GM12864 (cell line): ENCODE data around the gene ITGB1.
"Not testable (repeated sequence)": the region's sequence is repeated elsewhere in the genome, so short reads cannot be mapped to it uniquely, and the experiment has no call there.

ENCODE experiments used
- DNase-seq: peaks from one replicate; pipeline ENCODE4 v3.0.0-alpha.2; 2011; ENCODE audit warnings: low read depth
- H3K4me3 ChIP-seq: 2 replicates; pipeline ENCODE4 v1.5.1; 2011; ENCODE audit warnings: mild to moderate bottlenecking, low read depth, low read length, control low read depth
- TF ChIP-seq, protein P1 (sequence below): IDR thresholded peaks from 2 replicates; pipeline ENCODE4 v1.5.1; 2011; ENCODE audit warnings: low read depth, mild to moderate bottlenecking, moderate library complexity, low read length, control low read depth, inconsistent platforms; ENCODE audit errors: missing control alignments

The ITGB1 gene

DNA sequence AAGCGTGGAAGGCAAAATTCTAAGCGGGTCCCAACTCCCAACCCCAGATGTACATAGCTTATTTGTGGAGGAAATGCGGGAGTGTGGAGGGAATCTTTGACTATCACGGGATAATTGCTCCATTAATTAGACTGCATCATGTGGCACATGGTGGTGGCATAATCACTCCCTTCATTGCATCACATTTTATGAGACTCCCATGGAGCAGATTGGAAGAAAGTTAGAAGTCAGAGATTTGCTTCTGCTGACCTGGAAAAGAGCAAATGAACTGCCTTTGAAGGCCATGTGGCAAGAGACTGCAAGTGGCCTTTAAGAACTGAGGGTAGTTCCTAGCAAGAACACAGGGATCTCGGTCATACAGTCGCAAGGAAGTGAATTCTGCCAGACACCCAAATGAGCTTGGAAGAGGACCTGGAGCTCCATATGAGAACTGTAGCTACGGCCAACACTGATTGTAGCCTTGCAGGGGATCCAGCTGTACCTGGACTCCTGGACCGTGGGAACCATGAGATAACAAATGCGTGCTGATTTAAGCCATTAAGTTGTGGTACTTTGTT lies 37.1 kb upstream of the ITGB1 start:
- no peak for DNase-seq
- no peak overlapping the region for H3K4me3 ChIP-seq
- TF ChIP-seq, protein P1, sequence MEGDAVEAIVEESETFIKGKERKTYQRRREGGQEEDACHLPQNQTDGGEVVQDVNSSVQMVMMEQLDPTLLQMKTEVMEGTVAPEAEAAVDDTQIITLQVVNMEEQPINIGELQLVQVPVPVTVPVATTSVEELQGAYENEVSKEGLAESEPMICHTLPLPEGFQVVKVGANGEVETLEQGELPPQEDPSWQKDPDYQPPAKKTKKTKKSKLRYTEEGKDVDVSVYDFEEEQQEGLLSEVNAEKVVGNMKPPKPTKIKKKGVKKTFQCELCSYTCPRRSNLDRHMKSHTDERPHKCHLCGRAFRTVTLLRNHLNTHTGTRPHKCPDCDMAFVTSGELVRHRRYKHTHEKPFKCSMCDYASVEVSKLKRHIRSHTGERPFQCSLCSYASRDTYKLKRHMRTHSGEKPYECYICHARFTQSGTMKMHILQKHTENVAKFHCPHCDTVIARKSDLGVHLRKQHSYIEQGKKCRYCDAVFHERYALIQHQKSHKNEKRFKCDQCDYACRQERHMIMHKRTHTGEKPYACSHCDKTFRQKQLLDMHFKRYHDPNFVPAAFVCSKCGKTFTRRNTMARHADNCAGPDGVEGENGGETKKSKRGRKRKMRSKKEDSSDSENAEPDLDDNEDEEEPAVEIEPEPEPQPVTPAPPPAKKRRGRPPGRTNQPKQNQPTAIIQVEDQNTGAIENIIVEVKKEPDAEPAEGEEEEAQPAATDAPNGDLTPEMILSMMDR: no peak

DNA sequence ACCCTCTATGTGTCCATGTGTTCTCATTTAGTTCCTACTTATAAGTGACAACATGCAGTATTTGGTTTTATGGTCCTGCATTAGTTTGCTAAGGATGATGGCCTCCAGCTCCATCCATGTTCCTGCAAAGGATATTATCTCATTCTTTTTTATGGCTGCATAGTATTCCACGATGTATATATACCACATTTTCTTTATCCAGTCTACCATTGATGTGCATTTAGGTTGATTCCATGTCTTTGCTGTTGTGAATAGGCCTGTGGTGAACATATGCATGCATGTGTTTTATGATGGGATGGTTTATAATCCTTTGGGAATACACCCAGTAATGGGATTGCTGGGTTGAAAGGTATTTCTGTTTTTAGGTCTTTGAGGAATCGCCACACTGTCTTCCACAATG lies 36.6 kb upstream of the ITGB1 start:
- H3K4me3 ChIP-seq, DNase-seq: not testable (repeated sequence)

DNA sequence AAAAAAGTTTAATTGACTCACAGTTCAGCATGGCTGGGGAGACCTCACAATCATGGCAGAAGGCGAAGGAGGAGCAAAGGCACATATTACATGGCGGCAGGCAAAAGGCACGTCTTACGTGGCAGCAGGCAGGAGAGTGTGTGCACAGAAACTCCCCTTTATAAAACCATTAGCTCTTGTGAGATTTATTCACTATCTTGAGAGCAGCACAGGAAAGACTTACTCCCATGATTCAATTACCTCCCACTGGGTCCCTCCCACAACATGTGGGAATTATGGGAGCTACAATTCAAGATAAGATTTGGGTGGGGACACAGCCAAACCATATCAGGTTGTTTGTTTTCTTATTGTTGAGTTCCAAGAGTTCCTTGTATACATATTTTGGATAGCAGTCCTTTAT lies 34.3 kb upstream of the ITGB1 start:
- not testable (repeated sequence) for DNase-seq, H3K4me3 ChIP-seq

- DNase-seq: no peak
- H3K4me3 ChIP-seq: no peak overlapping the region
- TF ChIP-seq, protein P1: no peak
Measured at GRCh38 chr10:32990811-32991210, 32.8 kb upstream of the ITGB1 start.

DNA sequence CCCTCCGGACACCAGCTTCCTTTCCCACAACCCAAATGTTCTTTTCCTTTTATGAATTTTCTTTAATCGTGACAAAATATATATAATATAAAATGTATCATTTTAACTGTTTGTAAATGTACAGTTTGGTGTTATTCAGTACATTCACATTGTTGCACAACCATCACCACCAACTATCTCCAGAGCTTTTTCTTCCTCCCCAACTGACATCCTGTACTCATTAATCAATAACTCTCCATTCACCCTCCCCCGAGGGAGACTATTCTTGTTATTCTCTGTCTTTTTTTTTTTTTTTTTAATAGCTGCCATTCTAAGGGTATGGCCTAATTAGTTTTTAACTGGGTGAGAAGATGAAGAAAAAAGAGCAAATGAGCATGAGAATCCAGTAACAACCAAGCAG lies 30.6 kb upstream of the ITGB1 start:
- no peak for DNase-seq
- no peak overlapping the region for H3K4me3 ChIP-seq
- TF ChIP-seq, protein P1: no peak

- no peak for DNase-seq
- TF ChIP-seq, protein P1: no peak
- no peak overlapping the region for H3K4me3 ChIP-seq
Measured at GRCh38 chr10:32987172-32987571, 29.1 kb upstream of the ITGB1 start.

DNA sequence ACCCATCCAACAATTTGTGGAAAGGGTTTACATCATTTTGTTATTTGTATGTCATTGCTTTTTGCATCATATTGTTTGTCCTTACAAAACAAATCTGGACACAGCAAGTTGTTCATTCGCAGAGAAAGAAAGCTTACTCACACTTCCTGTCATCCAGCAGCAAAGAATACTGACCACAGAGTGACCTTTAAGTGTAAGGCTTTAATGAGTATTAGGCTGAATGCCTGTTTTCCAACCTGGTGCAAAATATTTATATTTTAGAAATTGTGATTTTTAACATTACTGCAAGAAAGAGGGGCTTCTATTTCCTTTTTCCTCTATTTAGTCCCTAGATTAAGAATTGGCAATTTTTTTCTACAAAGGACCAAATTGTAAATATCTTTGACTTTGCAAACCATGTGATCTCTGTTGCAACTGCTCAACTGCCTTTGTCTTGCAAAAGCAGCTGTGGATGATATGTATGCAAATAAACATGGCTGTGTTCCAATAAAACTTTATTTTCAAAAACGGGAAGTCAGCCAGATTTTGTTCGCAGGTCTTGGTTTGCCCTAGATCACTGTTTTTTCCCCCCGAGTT lies 27.8 kb upstream of the ITGB1 start:
- H3K4me3 ChIP-seq: no peak overlapping the region
- no peak for DNase-seq
- TF ChIP-seq, protein P1: no peak

- no peak for DNase-seq
- TF ChIP-seq, protein P1: no peak
- no peak overlapping the region for H3K4me3 ChIP-seq
Measured at GRCh38 chr10:32985341-32985764, 27.3 kb upstream of the ITGB1 start.
